ENCODE measurements around the gene IMPG2. TPM values are rescaled to one million over a fixed set of nuclear protein-coding genes. Genes with fewer than 3 reads are reported as not detected.

IMPG2 gene
- total and polyA plus RNA-seq, 2 donors, result 0.23 to 0.52 TPM

DNA sequence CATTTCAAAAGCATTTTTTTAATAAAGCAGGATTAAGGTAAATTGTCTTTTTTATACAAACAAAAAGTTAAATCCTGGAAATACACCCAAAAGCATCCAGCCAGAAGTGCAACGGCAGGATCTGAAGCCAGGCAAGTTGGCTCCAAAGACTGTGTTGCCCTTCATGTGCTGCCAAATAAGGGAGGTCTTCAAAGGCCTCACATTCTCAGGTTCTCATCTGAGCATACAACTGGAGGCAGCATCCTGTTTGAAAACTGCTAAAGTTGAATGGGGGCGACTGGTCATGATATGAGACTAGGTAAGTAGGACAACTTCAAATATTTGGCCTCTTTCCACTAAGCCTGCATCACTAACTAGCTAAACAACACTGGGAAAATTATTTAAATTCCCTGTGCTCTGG is 52.2 kb downstream of the IMPG2 start:
- Histone ChIP-seq H3K27ac (ENCODE audit: low read depth in 1 of 2, low read length in 1 of 2) (no peak overlapping the region), H3K27me3 (ENCODE audit: control insufficient read depth in 2 of 2, insufficient read depth in 1 of 2, low read length in 1 of 2) (no peaks in the 10 kb centered on the region), H3K36me3 (ENCODE audit: control insufficient read depth in 2 of 2, insufficient read depth in 2 of 2, low read length in 1 of 2) (no peaks in the 10 kb centered on the region), H3K4me3 (ENCODE audit: low read length in 2 of 2) (no peak overlapping the region), H3K4me1 (ENCODE audit: control insufficient read depth in 2 of 2, insufficient read depth in 2 of 2, low read length in 2 of 2) (no peaks in the 10 kb centered on the region), H3K9me3 (ENCODE audit: control insufficient read depth in 2 of 2, insufficient read depth in 1 of 2, low read length in 1 of 2) (no peaks in the 10 kb centered on the region)
- WGBS, result 96% methylated on average over 2 of the region's 2 CpGs
- DNase-seq (ENCODE audit: low read depth in 6 of 9, low spot score in 9 of 9), result no peak

DNA sequence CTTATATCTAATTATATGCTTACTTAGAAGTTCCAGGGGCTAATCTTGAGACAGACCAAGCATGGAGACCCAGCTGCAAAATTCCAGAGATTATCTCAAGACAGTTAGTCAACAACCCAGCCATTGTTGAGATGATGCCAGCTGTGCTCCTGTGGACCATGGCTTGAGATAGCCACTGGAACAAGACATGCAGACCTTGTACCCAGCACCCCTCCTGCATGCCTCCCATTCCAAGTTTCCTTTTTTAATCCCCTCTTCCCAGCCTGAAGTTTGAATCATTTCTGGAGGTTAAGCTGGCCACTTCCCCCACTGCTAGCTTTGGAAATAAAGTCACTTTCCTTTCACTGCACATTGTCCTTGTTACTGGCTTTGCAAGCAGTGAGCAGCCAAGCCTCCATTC is 53.8 kb downstream of the IMPG2 start:
- no peak overlapping the region for H3K27ac ChIP-seq (ENCODE audit: low read depth in 1 of 2, low read length in 1 of 2)
- no peaks in the 10 kb centered on the region for H3K4me1 ChIP-seq (ENCODE audit: control insufficient read depth in 2 of 2, insufficient read depth in 2 of 2, low read length in 2 of 2)
- no peaks in the 10 kb centered on the region for H3K36me3 ChIP-seq (ENCODE audit: control insufficient read depth in 2 of 2, insufficient read depth in 2 of 2, low read length in 1 of 2)
- no peaks in the 10 kb centered on the region for H3K9me3 ChIP-seq (ENCODE audit: control insufficient read depth in 2 of 2, insufficient read depth in 1 of 2, low read length in 1 of 2)
- H3K27me3 ChIP-seq (ENCODE audit: control insufficient read depth in 2 of 2, insufficient read depth in 1 of 2, low read length in 1 of 2), result no peaks in the 10 kb centered on the region
- DNase-seq (ENCODE audit: low read depth in 6 of 9, low spot score in 9 of 9), result no peak
- no peak overlapping the region for H3K4me3 ChIP-seq (ENCODE audit: low read length in 2 of 2)

DNA sequence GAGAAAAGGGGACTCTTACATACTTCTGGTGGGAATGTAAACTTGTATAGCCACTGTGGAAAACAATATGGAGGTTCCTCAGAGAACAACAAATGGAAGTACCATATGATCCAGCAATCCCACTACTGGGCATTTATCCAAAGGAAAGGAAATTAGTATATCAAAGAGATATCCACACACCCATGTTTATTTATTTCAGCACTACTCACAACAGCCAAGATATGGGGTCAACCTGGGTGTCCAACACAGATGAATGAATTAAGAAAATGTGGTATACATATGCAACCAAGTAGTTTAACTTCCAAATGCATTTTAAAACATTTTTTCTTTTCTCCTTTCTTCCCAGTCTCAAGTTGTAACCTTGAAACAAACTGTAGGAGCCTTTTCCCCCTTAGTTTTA is 54.3 kb downstream of the IMPG2 start:
- H3K36me3 ChIP-seq (ENCODE audit: control insufficient read depth in 2 of 2, insufficient read depth in 2 of 2, low read length in 1 of 2), result no peaks in the 10 kb centered on the region

DNA sequence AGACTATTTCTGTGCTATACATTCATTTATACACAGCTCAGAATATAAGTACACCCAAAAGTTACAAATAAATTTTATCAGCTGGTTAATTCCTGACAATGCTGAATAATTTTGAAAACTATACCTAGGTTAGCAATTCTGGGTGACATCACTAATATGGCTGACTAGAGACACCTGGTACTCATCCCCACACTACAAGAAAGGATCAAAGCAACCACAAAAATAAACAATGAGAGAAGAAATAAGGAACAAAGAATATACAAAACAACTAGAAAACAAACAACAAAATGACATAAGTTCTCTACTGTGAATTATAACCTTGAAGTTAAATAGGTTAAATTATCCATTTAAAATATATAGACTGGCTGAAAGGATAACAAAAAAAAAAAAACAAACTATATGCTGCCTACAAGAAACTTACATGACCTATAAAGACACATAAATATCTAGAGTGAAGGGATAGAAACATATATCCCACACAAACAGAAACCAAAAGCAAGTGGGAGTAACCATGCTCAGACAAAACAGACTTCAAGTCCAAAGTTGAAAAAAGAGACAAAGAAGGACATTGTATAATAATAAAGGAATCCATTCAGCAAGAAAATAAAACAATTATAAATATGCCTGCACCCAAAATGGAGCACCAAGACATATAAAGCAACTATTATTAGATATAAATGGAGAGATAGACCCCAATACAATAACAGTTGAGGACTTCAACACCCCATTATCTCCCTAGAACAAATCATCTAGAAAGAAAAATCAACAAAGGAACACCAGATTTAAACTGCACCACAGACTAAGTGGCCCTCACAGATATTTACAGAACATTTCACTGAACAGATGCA is 57.8 kb downstream of the IMPG2 start:
- H3K27ac ChIP-seq (ENCODE audit: low read depth in 1 of 2, low read length in 1 of 2), result no peak overlapping the region
- DNase-seq (ENCODE audit: low read depth in 6 of 9, low spot score in 9 of 9), result peak in 2 of 9 donors; percentile 6 to 18
- H3K27me3 ChIP-seq (ENCODE audit: control insufficient read depth in 2 of 2, insufficient read depth in 1 of 2, low read length in 1 of 2), result no peaks in the 10 kb centered on the region
- no peaks in the 10 kb centered on the region for H3K9me3 ChIP-seq (ENCODE audit: control insufficient read depth in 2 of 2, insufficient read depth in 1 of 2, low read length in 1 of 2)
- H3K4me3 ChIP-seq (ENCODE audit: low read length in 2 of 2), result no peak overlapping the region
- no peaks in the 10 kb centered on the region for H3K4me1 ChIP-seq (ENCODE audit: control insufficient read depth in 2 of 2, insufficient read depth in 2 of 2, low read length in 2 of 2)
- no peaks in the 10 kb centered on the region for H3K36me3 ChIP-seq (ENCODE audit: control insufficient read depth in 2 of 2, insufficient read depth in 2 of 2, low read length in 1 of 2)

More for the DNA sequence above, 54.3 kb downstream of the IMPG2 start:
- H3K27me3 ChIP-seq (ENCODE audit: control insufficient read depth in 2 of 2, insufficient read depth in 1 of 2, low read length in 1 of 2), result no peaks in the 10 kb centered on the region
- no peak for DNase-seq (ENCODE audit: low read depth in 6 of 9, low spot score in 9 of 9)
- H3K4me1 ChIP-seq (ENCODE audit: control insufficient read depth in 2 of 2, insufficient read depth in 2 of 2, low read length in 2 of 2), result no peaks in the 10 kb centered on the region
- no peaks in the 10 kb centered on the region for H3K9me3 ChIP-seq (ENCODE audit: control insufficient read depth in 2 of 2, insufficient read depth in 1 of 2, low read length in 1 of 2)
- H3K27ac ChIP-seq (ENCODE audit: low read depth in 1 of 2, low read length in 1 of 2), result no peak overlapping the region
- no peak overlapping the region for H3K4me3 ChIP-seq (ENCODE audit: low read length in 2 of 2)

DNA sequence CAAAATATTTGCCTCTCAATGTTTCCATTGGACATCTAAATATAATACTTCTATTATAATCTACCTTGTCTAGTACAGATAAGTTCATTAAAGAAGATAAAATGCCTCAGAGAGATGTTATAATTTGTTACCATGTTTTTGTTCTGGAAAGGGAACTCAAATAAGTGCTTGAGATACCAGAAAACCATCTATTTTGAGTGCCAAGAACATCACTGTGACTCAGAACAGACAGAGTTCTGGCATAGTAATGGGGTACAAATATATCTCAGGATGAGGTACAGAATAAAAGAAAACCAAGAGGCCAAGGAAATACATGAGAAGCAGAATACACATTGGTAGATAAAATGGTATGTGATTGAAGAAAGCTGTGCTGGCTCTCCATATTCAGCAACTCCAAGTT is 58.9 kb downstream of the IMPG2 start:
- H3K9me3 ChIP-seq (ENCODE audit: control insufficient read depth in 2 of 2, insufficient read depth in 1 of 2, low read length in 1 of 2), result no peaks in the 10 kb centered on the region
- DNase-seq (ENCODE audit: low read depth in 6 of 9, low spot score in 9 of 9), result no peak
- no peaks in the 10 kb centered on the region for H3K4me1 ChIP-seq (ENCODE audit: control insufficient read depth in 2 of 2, insufficient read depth in 2 of 2, low read length in 2 of 2)
- H3K27me3 ChIP-seq (ENCODE audit: control insufficient read depth in 2 of 2, insufficient read depth in 1 of 2, low read length in 1 of 2), result no peaks in the 10 kb centered on the region
- no peak overlapping the region for H3K4me3 ChIP-seq (ENCODE audit: low read length in 2 of 2)
- H3K36me3 ChIP-seq (ENCODE audit: control insufficient read depth in 2 of 2, insufficient read depth in 2 of 2, low read length in 1 of 2), result no peaks in the 10 kb centered on the region
- no peak overlapping the region for H3K27ac ChIP-seq (ENCODE audit: low read depth in 1 of 2, low read length in 1 of 2)

DNA sequence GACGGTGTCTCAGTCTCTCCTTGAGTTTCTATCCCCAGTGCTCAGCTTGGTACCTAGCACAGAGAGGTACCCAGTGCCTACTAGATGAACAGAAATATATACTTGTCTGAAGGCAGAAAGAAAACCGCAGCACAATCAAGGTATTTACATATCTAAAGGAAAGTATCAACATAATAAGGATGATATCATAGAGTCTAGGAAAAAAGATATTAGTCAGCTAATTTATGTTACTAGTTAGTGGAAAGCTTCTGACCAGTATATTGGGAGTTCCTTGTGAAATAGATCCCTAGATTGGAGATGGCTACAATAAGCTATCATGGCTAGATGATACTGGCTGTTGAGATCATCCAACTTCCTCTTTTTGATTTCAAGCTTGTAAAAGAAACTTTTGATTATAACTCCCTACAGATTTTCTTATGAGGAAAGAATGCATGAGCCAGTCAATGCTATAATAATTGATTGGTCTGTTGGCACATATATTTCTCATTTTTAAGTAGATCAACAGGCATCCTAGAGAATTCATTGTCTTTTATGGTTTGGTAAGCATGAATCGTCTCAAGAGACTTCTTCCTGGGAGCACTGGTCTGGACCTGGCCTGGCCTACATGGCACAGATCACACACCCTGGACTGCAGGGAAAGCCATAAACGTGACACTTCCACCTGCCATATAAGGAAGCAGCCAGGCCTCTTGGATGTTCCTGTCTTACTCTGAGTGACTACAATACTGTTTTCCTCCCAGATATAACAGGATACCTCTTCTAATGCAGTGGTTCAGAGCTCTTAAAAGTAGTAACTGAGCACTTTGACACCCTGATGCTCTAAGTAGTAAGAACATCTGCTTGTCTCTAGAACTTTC is 60.7 kb downstream of the IMPG2 start:
- Histone ChIP-seq H3K4me3 (ENCODE audit: low read length in 2 of 2) (no peak overlapping the region), H3K9me3 (ENCODE audit: control insufficient read depth in 2 of 2, insufficient read depth in 1 of 2, low read length in 1 of 2) (no peaks in the 10 kb centered on the region), H3K27ac (ENCODE audit: low read depth in 1 of 2, low read length in 1 of 2) (no peak overlapping the region), H3K27me3 (ENCODE audit: control insufficient read depth in 2 of 2, insufficient read depth in 1 of 2, low read length in 1 of 2) (no peaks in the 10 kb centered on the region), H3K36me3 (ENCODE audit: control insufficient read depth in 2 of 2, insufficient read depth in 2 of 2, low read length in 1 of 2) (no peaks in the 10 kb centered on the region), H3K4me1 (ENCODE audit: control insufficient read depth in 2 of 2, insufficient read depth in 2 of 2, low read length in 2 of 2) (no peaks in the 10 kb centered on the region)
- 90% methylated on average over 4 of the region's 4 CpGs for WGBS
- DNase-seq (ENCODE audit: low read depth in 6 of 9, low spot score in 9 of 9), result no peak

DNA sequence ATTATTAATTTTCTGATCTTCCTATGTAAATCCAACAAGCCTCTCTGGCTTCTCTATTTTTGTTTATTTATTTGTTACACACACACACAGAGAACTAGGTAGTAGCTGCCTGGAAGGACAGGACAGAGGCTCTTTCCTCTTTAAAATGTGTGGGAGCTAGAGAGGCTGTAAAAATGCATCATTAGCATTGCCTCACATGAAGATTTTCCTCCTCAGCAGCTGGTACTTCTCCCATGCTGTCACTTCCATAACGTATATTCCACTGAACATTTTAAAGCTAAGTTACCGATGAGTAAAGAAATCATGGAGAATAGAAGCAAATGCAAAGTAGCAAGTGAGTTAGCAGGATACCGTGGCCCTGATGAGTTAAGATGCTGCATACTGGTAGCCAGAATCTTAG is 63.9 kb downstream of the IMPG2 start:
- Histone ChIP-seq H3K27ac (ENCODE audit: low read depth in 1 of 2, low read length in 1 of 2) (no peak overlapping the region), H3K9me3 (ENCODE audit: control insufficient read depth in 2 of 2, insufficient read depth in 1 of 2, low read length in 1 of 2) (no peaks in the 10 kb centered on the region), H3K4me1 (ENCODE audit: control insufficient read depth in 2 of 2, insufficient read depth in 2 of 2, low read length in 2 of 2) (no peaks in the 10 kb centered on the region), H3K4me3 (ENCODE audit: low read length in 2 of 2) (no peak overlapping the region), H3K27me3 (ENCODE audit: control insufficient read depth in 2 of 2, insufficient read depth in 1 of 2, low read length in 1 of 2) (no peaks in the 10 kb centered on the region), H3K36me3 (ENCODE audit: control insufficient read depth in 2 of 2, insufficient read depth in 2 of 2, low read length in 1 of 2) (no peaks in the 10 kb centered on the region)
- DNase-seq (ENCODE audit: low read depth in 6 of 9, low spot score in 9 of 9), result no peak
- whole genome bisulfite sequencing, result 96% methylated on average over 3 of the region's 3 CpGs

DNA sequence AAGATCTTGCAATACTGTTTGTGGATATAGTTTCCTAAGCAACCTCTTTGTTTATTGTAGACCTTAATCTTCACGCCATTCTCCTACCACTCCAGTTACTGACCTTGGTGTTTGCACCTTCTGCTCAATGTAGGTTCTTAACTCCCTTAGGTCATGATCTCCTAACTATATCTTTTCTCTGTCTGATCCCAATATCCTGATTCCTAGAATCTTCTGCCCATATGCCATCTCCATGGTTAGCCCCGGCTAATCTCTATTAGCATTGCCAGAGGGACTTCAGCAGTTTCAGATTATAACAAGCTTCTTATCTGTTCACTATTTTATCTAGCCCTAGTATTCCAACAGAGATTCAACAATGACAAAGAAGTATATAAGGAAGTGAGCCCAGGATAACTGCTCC is 64.9 kb downstream of the IMPG2 start:
- Histone ChIP-seq H3K36me3 (ENCODE audit: control insufficient read depth in 2 of 2, insufficient read depth in 2 of 2, low read length in 1 of 2) (no peaks in the 10 kb centered on the region), H3K4me3 (ENCODE audit: low read length in 2 of 2) (no peak overlapping the region), H3K9me3 (ENCODE audit: control insufficient read depth in 2 of 2, insufficient read depth in 1 of 2, low read length in 1 of 2) (no peaks in the 10 kb centered on the region), H3K27me3 (ENCODE audit: control insufficient read depth in 2 of 2, insufficient read depth in 1 of 2, low read length in 1 of 2) (no peaks in the 10 kb centered on the region), H3K27ac (ENCODE audit: low read depth in 1 of 2, low read length in 1 of 2) (no peak overlapping the region), H3K4me1 (ENCODE audit: control insufficient read depth in 2 of 2, insufficient read depth in 2 of 2, low read length in 2 of 2) (no peaks in the 10 kb centered on the region)
- WGBS, result 96% methylated on average over 2 of the region's 2 CpGs
- DNase-seq (ENCODE audit: low read depth in 6 of 9, low spot score in 9 of 9), result no peak

DNA sequence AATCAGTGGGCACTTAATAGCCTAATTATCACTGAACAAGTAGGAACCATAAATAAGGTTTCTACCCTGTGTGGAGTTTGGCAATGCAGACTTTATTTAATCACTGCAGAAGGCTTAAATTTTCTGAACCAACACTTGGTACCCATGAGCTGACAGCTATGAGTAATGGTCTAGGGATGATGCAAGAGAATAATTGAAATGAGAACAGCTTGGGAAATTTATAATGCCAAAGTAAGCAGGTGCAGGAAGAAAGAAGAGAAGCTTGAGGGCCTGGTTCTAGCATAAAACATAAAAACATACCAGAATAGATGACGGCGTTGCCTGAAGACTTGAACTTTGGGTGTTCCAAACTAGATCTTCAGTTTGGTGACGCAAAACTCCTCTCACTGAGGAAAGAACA is 67.0 kb downstream of the IMPG2 start:
- Histone ChIP-seq H3K36me3 (ENCODE audit: control insufficient read depth in 2 of 2, insufficient read depth in 2 of 2, low read length in 1 of 2) (no peaks in the 10 kb centered on the region), H3K4me1 (ENCODE audit: control insufficient read depth in 2 of 2, insufficient read depth in 2 of 2, low read length in 2 of 2) (no peaks in the 10 kb centered on the region), H3K27ac (ENCODE audit: low read depth in 1 of 2, low read length in 1 of 2) (no peak overlapping the region), H3K27me3 (ENCODE audit: control insufficient read depth in 2 of 2, insufficient read depth in 1 of 2, low read length in 1 of 2) (no peaks in the 10 kb centered on the region), H3K9me3 (ENCODE audit: control insufficient read depth in 2 of 2, insufficient read depth in 1 of 2, low read length in 1 of 2) (no peaks in the 10 kb centered on the region), H3K4me3 (ENCODE audit: low read length in 2 of 2) (no peak overlapping the region)
- DNase-seq (ENCODE audit: low read depth in 6 of 9, low spot score in 9 of 9), result no peak
- 98% methylated on average over 3 of the region's 3 CpGs for WGBS

All from thymus (tissue), 11 donors.